GM19240 (cell line): Measurements from ENCODE around the gene CXCL16.

Experiments
- DNase-seq: peaks from one replicate; pipeline ENCODE4 v3.0.0; 2011; ENCODE audit warnings: low spot score; ENCODE audit not compliant: insufficient read length

CXCL16 gene, protein sequence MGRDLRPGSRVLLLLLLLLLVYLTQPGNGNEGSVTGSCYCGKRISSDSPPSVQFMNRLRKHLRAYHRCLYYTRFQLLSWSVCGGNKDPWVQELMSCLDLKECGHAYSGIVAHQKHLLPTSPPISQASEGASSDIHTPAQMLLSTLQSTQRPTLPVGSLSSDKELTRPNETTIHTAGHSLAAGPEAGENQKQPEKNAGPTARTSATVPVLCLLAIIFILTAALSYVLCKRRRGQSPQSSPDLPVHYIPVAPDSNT

DNA sequence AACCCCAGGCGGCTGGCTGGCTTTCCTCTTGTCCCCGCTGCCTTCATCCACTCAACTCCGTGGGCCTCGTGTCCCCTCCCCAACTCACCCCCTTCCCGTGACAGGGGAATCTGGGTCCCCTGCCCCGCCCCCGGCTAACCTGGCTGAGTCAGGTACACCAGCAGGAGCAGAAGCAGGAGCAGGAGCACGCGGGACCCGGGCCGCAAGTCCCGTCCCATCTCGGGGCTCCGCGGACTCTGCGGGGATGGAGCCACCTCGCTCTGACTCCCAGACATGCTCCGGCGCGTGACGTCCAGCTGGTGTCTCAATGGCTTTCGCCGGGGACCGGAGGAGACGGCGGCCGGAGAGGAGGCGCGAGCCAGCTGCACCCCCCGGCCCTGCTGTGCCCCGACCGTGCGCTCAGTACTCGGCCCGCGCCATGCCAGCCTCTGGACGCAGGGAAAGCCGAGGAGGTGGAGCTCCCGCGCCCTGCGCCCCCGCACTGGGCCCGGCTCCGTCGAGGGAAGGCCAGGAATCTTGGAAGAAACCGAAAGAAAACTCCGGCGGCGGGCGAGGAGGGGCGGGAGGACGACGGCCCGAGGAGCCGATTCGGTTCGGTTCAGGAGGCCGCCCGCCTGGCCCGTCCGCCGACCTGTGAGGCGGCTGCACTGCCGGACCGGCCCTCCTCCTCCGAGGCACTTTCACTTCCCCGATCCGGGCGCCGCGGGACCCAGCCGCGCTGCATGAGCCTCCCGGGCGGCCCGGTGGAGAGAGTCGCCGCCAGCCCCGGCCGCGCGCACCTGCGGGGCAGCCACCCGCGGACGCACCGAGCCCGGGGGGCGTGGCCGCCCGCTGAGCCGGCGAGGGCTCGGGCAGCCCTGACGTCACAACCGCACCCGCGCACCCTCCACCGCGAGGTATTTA lies at the start of gene CXCL16, which contains the start of gene ZMYND15:
Gene CXCL16 (minus strand): TSS at position 807 of the 903 bp plus-strand sequence. CDS start 589 bp downstream, at position 218.
Gene ZMYND15 (plus strand): TSS at position 712 of the 903 bp plus-strand sequence. CDS start 716 bp downstream, outside the sequence.
- DNase-seq, result peak; percentile 55

DNA sequence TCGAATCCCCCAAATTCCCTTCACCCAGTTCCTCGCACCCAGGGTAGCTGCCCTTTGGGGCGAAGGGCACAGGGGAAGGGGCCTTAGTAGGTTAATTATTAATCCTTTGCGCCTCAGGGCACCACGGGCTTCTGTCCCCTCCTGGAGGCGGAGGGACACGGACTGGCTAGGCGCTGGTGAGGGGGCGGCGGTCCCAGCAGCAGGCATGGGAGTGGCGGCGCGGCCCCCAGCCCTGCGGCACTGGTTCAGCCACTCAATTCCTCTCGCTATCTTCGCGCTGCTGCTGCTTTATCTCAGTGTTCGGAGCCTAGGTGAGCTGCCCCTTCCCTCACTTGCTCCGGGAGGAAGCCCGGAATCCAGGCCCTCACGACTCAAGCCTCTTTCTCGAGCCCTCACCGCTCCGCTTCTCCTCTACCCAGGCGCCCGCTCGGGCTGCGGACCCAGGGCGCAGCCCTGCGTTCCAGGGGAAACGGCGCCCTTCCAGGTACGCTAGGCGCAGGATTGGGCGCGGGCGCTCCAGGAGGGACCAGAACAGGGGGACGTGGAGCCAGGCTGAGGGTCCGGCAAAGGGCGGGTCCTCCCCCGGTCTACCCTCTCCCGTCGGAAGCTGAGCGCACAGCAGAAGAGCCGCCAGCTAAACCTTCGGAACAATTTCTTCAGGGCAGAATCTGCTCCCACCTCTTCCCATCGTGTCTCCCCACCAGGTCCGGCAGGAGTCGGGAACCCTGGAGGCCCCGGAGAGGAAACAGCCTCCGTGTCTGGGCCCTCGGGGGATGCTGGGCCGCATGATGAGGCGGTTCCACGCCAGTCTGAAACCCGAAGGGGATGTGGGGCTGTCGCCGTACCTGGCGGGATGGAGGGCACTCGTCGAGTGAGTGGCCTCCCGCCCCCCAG lies 49.3 kb upstream of the CXCL16 start, which contains the start of gene GLTPD2:
Gene GLTPD2 (plus strand): TSS at position 158 of the 894 bp plus-strand sequence. CDS start 48 bp downstream, at position 206.
- no peak for DNase-seq

DNA sequence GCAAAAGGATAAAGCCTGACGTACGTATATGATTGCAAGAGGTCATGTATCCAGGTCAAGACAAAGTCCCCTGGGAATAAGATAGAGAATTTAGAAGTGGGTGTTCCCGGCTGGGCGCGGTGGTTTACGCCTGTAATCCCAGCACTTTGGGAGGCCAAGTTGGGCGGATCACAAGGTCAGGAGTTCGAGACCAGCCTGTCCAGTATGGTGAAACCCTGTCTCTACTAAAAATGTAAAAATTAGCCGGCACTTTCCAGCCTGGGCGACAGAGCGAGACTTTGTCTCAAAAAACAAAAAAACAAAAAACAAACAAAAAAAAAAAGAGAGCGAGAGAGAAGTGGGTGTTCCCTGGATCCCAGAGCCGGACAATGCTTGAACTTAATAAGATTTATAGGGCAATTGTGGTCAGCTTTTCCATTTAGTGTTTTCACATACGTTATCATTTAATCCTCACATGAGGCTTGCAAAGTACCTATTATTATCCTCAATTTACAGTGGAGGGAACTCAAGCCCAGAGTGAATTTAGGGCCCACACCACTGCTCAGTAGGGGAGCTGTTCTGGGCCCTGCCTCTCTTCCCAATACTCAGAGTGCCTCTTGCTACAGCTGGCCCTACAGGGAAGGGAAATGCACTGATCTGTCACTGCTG lies 48.6 kb upstream of the CXCL16 start:
- DNase-seq, result no peak

DNA sequence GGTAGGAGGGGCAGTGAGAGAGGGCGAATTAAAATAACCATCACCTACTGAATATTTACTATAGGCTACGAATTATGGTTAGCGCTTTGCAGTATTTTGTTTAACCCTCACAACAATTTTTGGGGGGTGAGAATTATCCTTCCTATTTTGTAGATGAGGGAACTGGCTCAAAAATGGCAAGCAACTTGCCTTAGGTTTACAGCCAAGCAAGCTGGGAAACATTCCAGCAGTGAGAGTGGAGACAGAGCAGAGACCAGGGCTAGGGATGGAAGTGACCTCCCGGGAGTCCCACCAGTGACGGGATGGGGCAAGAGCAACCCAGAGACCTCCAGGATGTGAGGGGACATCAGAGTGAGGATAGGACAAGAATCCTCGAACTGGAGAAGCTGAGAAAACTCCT lies 46.8 kb upstream of the CXCL16 start:
- no peak for DNase-seq

DNA sequence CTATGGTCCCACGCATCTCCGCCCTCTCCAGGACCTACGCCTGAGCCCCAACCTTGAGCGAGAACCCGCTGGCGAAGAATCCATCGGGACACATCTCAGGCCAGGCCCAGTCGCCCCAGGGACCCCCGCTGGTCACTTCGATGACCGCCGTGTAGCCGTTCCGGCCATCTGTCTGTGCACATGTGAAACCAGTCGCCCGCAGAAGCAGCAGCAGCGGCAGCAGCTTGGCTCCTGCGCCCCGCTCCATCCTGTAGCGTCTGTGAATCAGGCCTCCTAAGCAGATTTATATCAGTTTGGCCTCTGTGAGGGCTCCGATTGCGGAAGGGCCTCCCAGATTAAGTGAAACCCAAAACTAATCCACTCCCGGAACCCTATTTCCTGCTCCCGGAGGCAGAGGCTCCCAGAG lies 46.4 kb upstream of the CXCL16 start, which contains the start of gene VMO1:
Gene VMO1 (minus strand): TSS at position 259 of the 406 bp plus-strand sequence. CDS start 12 bp downstream, at position 247.
- no peak for DNase-seq

DNA sequence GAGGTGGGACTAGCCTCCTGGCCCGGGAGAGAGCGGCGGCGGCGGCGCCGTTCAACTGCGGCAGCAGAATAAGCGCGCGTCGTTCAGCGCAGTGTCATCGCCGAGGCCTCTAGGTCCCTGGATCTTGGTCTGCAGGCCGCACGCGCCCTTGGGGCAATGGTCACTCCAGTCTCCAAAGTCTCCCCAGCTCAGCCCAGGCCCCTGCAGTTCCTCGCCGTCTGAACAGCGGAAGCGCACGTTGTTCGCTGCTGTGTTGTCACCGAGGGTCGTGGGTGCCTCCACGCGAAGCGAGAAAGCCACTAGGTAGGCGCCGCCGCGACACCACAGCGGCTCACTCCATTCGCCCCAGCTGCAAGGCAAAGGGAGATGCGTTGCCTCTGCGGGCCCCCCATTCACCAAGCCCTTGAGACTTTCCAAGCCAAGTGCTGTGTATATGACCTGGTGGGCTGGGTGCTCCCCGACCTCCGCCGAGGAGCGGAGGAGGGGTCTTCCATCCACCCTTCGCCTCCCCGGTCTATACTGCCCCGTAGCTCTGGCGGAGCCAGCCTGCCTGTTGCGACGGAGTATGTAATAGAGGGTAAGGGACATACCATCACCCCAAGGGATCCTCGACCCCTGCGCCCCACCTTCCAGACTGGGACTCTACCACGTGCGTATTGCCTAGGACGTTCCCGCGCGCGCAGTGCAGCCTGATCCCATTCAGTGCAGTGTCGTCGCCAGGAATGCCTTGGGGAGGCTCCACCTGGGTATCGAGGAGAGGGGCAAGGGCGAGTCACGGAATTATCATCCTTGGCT lies 45.8 kb upstream of the CXCL16 start:
- no peak for DNase-seq

DNA sequence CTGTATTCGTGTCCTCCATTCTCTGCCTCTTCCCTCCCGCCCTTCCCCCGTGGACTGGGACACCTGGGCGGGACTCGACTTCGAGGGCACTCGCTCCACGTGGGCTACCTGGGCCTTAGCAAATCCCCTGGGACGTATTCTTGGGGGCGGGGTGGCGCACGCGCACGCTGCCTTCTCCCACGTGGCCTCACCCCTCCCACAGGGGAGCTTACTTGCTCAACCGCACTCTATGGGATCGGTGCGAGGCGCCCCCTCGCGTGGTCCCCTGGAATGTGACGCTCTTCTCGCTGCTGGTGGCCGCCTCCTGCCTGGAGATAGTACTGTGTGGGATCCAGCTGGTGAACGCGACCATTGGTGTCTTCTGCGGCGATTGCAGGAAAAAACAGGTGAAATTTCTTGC lies 42.9 kb upstream of the CXCL16 start:
- no peak for DNase-seq

DNA sequence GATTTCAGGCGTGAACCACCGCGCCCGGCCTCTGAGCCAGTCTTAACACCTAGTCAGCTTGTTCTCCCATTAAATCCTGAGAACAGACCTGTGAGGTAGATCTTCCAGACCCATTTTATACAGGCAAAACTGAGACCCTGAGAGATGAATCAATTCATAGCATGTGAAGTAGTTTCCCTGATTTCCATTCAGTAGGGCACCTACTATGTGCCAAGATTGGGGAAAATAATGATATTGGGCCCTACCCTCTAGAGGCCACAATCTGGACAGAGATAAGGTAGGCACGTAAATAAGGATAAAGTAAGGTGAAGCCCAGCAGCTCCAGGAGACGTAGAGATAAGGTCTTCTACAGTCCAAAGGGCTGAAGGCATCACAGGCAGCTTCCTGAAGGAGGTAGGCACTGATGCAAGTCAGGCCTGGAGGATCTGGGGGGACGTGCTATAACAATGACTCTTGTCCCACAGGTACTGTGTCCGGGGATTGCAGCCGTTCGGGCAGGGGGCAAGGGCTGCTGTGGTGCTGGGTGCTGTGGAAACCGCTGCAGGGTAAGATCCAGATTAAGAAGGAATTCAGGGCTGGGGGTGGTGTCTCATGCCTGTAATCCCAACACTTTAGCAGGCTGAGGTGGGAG lies 40.7 kb upstream of the CXCL16 start:
- DNase-seq, result no peak

DNA sequence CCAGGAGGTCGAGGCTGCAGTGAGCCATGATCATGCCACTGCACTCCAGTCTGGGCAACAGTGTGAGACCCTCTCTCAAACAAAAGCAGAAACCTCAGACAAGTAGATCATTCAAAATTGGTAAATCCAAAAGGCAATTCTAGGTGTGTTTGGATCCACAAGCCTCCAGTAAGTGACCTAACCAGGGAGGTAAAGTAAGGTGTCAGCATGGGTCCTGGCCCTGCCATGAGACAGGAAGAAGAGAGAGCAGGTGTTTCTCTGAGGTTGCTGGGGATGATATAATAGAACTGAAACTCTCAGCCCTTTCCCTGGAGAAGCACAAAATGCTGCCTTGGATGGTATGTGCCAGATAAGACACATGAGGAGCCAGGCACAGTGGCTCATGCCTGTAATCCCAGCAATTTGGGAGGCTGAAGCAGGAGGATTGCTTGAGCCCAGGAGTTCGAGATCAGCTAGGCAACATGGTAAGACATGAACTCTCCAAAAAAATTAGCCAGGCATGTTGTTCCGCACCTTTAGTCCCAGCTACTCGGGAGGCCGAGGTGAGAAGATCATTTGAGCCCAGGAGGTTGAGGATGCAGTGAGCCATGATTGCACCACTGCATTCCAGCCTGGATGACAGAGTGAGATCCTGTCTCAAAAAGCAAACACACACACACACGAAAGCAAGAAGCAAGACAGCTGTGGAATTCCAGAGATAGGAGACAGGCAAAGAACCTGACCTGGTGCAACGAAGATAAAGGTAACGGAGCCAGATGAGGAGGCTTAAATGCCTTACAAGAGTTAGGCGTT lies 38.4 kb upstream of the CXCL16 start:
- no peak for DNase-seq

DNA sequence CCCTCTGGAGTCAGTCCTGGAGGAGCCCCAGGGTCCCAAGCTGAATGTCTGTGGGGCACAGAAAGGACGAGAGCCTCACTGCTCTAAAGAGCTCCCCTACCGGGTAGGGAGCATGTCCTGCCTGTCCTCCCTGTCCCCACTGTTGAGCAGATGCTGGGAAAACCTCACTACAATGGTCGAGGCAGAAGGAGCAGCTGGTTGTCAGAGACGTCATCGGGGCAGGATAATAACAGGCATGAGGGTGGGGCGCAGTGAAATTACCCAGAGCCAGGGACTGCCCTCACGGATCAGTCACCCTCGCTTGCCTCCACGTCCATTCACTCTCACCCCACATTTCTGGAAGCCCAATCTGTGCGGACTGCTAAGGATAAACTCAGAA lies 32.5 kb upstream of the CXCL16 start:
- DNase-seq, result no peak

DNA sequence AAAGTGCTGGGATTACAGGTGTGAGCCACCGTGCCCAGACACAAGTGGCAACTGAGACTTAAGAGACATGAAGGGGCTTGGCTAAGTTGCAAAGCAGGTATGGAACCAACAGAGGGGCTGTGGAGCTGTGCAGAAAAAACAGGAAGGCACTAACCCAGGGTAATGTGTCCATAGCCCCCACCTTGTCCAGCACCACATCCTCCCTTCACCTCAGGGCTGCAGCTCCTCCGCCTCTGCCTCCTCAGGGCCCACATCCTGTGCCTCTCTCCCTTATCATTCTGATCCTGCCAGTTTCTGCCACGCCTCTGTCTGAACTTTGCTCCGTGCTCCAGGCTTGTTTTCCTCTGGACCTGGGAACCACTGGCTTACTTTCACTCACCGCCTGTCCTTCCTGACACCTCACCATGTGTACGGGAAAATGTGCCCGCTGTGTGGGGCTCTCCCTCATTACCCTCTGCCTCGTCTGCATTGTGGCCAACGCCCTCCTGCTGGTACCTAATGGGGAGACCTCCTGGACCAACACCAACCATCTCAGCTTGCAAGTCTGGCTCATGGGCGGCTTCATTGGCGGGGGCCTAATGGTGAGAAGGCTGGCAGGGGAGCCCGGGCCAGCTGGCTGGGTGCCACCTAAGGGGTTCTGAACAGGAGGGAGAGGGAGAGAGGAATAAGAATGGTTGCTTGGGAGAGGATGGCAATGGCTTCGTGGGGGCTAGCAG lies 31.9 kb upstream of the CXCL16 start, which contains the start of gene TM4SF5:
Gene TM4SF5 (plus strand): TSS at position 368 of the 716 bp plus-strand sequence. CDS start 37 bp downstream, at position 405.
- no peak for DNase-seq

DNA sequence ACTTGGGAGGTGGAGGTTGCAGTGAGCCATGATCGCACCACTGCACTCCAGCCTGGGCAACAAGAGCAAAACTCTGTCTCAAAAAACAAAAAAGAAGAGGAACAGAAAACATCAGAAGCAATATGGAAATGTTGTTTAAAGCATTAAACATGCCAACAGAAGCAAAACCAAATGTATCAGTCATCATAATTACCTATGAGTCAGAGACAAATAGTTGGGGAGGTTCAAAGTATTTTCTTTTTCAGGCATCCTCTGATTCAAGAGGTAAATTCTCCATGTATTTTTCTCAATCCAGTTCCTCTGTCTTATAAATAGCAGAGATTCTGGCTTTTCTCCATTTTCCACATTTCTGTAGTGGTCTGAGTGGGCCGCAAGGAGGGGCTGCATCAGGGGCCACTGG lies 29.9 kb upstream of the CXCL16 start:
- no peak for DNase-seq

DNA sequence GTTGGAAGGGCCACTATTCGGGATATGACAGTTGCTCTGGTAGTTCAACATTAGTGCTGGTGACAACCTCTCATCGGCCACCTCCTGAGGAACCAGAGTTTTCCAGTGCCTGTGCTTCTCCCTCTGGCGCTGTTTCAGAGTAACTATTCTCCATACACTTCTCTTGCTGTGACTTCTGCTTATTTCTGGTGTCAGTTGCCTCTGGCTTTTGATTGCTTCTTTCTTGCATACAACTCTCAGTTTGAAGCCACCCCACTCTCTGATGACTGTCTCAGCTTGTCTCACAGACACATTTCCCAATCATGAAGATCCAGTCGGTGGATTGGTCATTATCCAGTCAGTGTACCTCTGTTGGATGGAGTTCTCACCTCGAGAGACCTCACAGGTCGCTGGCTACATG lies 28.6 kb upstream of the CXCL16 start:
- no peak for DNase-seq

DNA sequence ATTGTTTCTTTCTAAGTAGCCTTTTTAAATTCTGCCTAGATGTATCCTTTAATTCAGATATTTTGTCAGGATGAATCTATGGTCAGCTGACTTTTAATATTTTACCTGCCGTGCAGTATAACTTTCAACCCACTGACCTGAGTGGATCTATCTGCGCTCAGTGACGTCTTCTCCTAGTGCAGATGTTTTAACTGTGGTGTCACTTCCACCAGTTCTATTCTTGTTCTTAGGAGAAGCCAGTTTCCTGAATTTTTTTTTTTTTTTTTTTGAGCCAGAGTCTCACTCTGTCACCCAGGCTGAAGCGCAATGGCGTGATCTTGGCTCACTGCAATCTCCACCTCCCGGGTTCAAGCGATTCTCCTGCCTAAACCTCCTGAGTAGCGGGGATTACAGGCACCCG lies 27.0 kb upstream of the CXCL16 start:
- DNase-seq, result no peak

DNA sequence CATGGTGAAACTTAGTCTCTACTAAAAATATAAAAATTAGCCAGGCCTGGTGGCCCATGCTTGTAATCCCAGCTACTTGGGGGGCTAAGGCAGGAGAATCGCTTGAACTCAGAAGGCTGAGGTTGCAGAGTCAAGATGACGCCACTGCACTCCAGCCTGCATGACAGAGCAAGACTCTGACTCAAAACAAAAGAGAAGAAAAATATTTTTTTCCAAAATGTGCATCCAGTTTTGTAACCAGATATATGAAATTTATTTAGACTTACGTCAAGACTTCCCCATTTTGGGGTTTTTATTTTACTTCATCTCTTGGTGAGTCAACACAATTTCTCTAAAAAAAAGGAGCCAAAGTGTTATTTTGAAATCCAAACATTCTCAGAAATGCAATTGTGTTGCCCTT lies 26.5 kb upstream of the CXCL16 start:
- DNase-seq, result no peak

DNA sequence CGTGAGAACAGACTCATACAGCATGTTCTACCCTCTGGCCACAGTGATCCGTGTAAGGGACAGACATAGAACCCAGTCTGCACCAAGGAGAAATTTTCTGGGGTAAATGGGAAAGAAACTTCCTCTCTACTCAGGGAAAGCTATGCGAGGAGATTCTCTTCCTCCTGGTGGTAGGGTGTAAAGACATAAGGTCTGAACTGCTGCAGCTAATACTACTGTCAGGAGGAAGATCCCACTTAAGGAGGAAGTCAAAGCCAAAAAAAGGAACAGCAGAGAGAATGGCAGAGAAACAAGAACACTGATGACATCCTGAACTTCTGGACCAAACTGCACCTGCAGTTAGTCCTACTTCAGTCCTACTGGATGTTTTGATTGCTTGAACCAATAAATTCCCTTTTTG lies 24.9 kb upstream of the CXCL16 start:
- no peak for DNase-seq

DNA sequence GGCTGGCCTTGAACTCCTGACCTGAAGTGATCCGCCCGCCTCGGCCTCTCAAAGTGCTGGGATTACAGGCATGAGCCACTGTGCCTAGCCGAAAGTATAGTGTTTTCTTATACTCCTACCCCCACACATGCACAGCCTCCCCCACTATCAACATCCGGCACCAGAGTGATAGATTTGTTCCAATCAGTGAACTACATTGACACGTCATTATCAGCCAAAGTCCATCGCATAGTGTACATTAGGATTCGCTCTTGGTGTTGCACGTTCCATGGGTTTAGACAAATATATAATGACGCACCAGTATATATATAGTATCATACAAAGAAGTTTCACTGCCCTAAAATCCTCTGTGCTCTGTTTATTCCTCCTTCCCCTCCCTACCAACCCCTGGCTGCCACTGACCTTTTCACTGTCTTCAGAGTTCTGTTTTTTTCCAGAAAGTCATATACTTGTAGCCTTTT lies 20.1 kb upstream of the CXCL16 start:
- DNase-seq, result no peak

DNA sequence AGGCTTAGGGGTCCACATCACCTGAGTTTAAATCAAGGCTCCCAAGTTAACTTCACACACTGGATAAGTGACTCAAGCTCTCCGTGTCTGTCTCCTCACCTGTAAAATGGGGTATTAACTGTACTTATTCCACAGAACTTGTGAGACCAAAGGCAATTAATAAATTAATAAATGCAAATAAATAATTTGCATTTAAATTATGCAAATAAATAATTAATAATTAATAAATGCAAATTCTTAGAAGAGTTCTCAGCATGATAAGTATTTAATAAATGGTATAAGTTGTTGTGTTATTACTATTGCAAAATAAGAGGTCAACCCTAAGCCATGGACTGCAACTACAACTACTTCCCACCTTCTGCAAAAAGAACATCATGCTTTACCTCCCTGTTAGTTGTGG lies 13.7 kb upstream of the CXCL16 start:
- no peak for DNase-seq
